Heart right ventricle (tissue), 16 donors: Measurements from ENCODE around the gene CACNA2D2. TPM values are rescaled to one million over a fixed set of nuclear protein-coding genes. Genes with fewer than 3 reads are reported as not detected.

Experiments
- ATAC-seq, 8 donors: fragments of 200-7000 bp; cut with Tn5 transposase; one replicate each; pipeline ENCODE4 v1.9.1; 2020; ENCODE audit warnings: mild to moderate bottlenecking in 8 of 8, moderate library complexity in 8 of 8, moderate number of reproducible peaks in 1 of 8
- DNase-seq, 2 donors: peaks; one replicate each; pipeline ENCODE4 v3.0.0-alpha.2; 2020
- H3K27ac ChIP-seq, 10 donors: fragments of 200-600 bp; sonication (generic) in 2 of 10; one replicate each; pipeline versions ENCODE4 v1.5.0 to v1.8.0; 2020 to 2022; ENCODE audit warnings: mild to moderate bottlenecking in 3 of 10
- H3K27me3 ChIP-seq, 7 donors: fragments of 200-600 bp; one replicate each; pipeline ENCODE4 v1.8.0; 2021 to 2022; ENCODE audit warnings: mild to moderate bottlenecking in 2 of 7
- H3K36me3 ChIP-seq, 9 donors: fragments of 200-600 bp; sonication (generic) in 1 of 9; one replicate each; pipeline versions ENCODE4 v1.5.0 to v1.8.0; 2020 to 2022; ENCODE audit warnings: mild to moderate bottlenecking in 2 of 9
- H3K4me1 ChIP-seq, 9 donors: fragments of 200-600 bp; sonication (generic) in 1 of 9; one replicate each; pipeline versions ENCODE4 v1.5.0 to v1.8.0; 2020 to 2022; ENCODE audit warnings: mild to moderate bottlenecking in 4 of 9
- H3K4me3 ChIP-seq, 10 donors: fragments of 200-600 bp; sonication (generic) in 2 of 10; one replicate each; pipeline versions ENCODE4 v1.5.0 to v1.8.0; 2020 to 2022; ENCODE audit warnings: mild to moderate bottlenecking in 7 of 10, moderate library complexity in 2 of 10
- H3K9me3 ChIP-seq, 11 donors: fragments of 200-600 bp in 10 of 11; sonication (generic) in 2 of 11; one replicate each; pipeline versions ENCODE4 v1.5.0 to v1.8.0; 2013 to 2022; ENCODE audit warnings: mild to moderate bottlenecking in 2 of 11, control low read depth in 1 of 11, moderate library complexity in 1 of 11
- CTCF ChIP-seq, 9 donors: fragments of 200-600 bp; sonication (generic) in 2 of 9; IDR thresholded peaks; one replicate each; pipeline versions ENCODE4 v1.5.0 to v1.8.0; 2021 to 2022; ENCODE audit warnings: antibody characterized with exemption in 9 of 9, mild to moderate bottlenecking in 5 of 9, moderate library complexity in 1 of 9
- whole genome bisulfite sequencing, 2 donors: extraction: QIAGEN DNeasy Blood & Tissue Kit; methylation state at CpG; one replicate each; pipeline ENCODE4 v1.1.7; 2013; ENCODE audit warnings: inconsistent platforms in 1 of 2; 5-methylcytosine and 5-hydroxymethylcytosine counted together
- intact Hi-C, 10 donors: fragments of 100-400 bp; cut with DNase I; formaldehyde crosslinking; loops; one replicate each; pipeline versions ENCODE4 v1.11.1 to v1.14.2; 2022
- polyA plus RNA-seq, 2 donors: library from polyadenylated mRNA; stranded (reverse); fragments of 200-250 nt; gene quantifications; one replicate each; pipeline ENCODE4 v1.2.3, GENCODE V29; 2013
- total RNA-seq, 10 donors: library from RNA; stranded (reverse); fragmentation: NEBNext Ultra II Directional in 3 of 10; extraction: Animal tissue kit (Norgen Biotek cat#: 25700) in 3 of 10; gene quantifications; one replicate each; pipeline versions ENCODE4 v1.2.1 to v1.2.4, GENCODE V29; 2021 to 2023
- donor health status: Arrhythmogenic right ventricular cardiomyopathy.
- donor health status: ischemic (EF 13 %, LVEDD 7.1; RV severe dilation, severe dysfunction).
- donor health status: healthy with polysubstance abuse.
- donor health status: DM: no; HTN: yes; CAD: no.
- donor health status: DM: no; HTN: no; CAD: no.
- donor health status: ischemic (EF 25% LVEDD 6.9; RV normal size, moderate dysfunction).
- donor health status: ischemic (EF 25% LVEDD 5.7; RV mildly dilated, moderate dysfunction).
- donor health status: healthy.
- donor health status: DM: yes; HTN: yes; CAD: no.
- donor health status: Ischemic cardiomyopathy.
- donor health status: ischemic (EF 35%, LVEDD 5.7; RV mildly dilated, moderate dysfunction).
- donor health status: nonischemic (EF 11% LVEDD 7.7; RV severe dilation, severe dysfunction).
- donor health status: DM: yes; HTN: yes; CAD: no.
- donor health status: PGD.
- donor health status: ischemic (EF 29% LVEDD 5.4; RV normal size, mild dysfunction).
- donor health status: nonischemic (EF 23%, LVEDD 6.1; RV moderate dilation, normal function).

Gene CACNA2D2
- total and polyA plus RNA-seq, 12 donors = 0.42 to 3.9 (median 2.4) TPM

GRCh38 chr3:50396502-50396901, 106.9 kb downstream of the CACNA2D2 start:
- DNase-seq (no peak), ATAC-seq (no peak)
- peaks cover 0 to 17% (median 11%) of the 10 kb centered on the region in 9 donors for H3K4me1 ChIP-seq
- no peak overlapping the region for H3K4me3 ChIP-seq
- TF ChIP-seq CTCF (IDR thresholded peaks at IDR 0.05) = no peak
- H3K27ac ChIP-seq = no peak overlapping the region
- no peaks in the 10 kb centered on the region for H3K27me3 ChIP-seq
- intact Hi-C loops = no loop called here
- H3K9me3 ChIP-seq = no peaks in the 10 kb centered on the region
- H3K36me3 ChIP-seq = no peaks in the 10 kb centered on the region
- 91 to 94% methylated on average over 10 of the region's 10 CpGs for WGBS, 2 donors

GRCh38 chr3:50395070-50395860, 108.2 kb downstream of the CACNA2D2 start:
- H3K36me3 ChIP-seq = no peaks in the 10 kb centered on the region
- 85 to 86% methylated on average over 10 of the region's 10 CpGs for WGBS, 2 donors
- H3K4me3 ChIP-seq = no peak overlapping the region
- intact Hi-C loops = no loop called here
- peaks cover 9 to 29% (median 23%) of the 10 kb centered on the region in 9 donors for H3K4me1 ChIP-seq
- no peaks in the 10 kb centered on the region for H3K27me3 ChIP-seq
- H3K9me3 ChIP-seq = no peaks in the 10 kb centered on the region
- no peak for DNase-seq
- no peak overlapping the region for H3K27ac ChIP-seq
- no peak for ATAC-seq
- TF ChIP-seq CTCF (IDR thresholded peaks at IDR 0.05) = no peak

- peak overlapping the region in 1 of 10 donors; percentile 37 for H3K27ac ChIP-seq
- ATAC-seq = no peak
- DNase-seq = no peak
- no peaks in the 10 kb centered on the region for H3K27me3 ChIP-seq
- no peak for TF ChIP-seq CTCF (IDR thresholded peaks at IDR 0.05)
- intact Hi-C loops = no loop called here
- no peaks in the 10 kb centered on the region for H3K9me3 ChIP-seq
- WGBS, 2 donors = 89 to 97% methylated on average over 5 of the region's 5 CpGs
- no peaks in the 10 kb centered on the region for H3K36me3 ChIP-seq
- H3K4me3 ChIP-seq = no peak overlapping the region
- H3K4me1 ChIP-seq = peaks cover 9 to 33% (median 26%) of the 10 kb centered on the region in 9 donors
These were observed 110.4 kb downstream of the CACNA2D2 start for GRCh38 chr3:50393061-50393460.

GRCh38 chr3:50392101-50392715, 111.2 kb downstream of the CACNA2D2 start:
- intact Hi-C loops = no loop called here
- ATAC-seq (peak; percentile 62 to 86 (median 74)), DNase-seq (peak; percentile 44 to 52)
- Histone ChIP-seq H3K27me3 (no peaks in the 10 kb centered on the region), H3K36me3 (no peaks in the 10 kb centered on the region), H3K4me3 (no peak overlapping the region), H3K9me3 (no peaks in the 10 kb centered on the region), H3K27ac (peak overlapping the region in 5 of 10 donors; percentile 37 to 63 (median 41)), H3K4me1 (peaks cover 9 to 33% (median 26%) of the 10 kb centered on the region in 9 donors)
- WGBS, 2 donors = 68 to 71% methylated on average over 5 of the region's 5 CpGs
- no peak for TF ChIP-seq CTCF (IDR thresholded peaks at IDR 0.05)
